ENCODE results near the gene HNRNPUL2.

The HNRNPUL2 gene

DNA sequence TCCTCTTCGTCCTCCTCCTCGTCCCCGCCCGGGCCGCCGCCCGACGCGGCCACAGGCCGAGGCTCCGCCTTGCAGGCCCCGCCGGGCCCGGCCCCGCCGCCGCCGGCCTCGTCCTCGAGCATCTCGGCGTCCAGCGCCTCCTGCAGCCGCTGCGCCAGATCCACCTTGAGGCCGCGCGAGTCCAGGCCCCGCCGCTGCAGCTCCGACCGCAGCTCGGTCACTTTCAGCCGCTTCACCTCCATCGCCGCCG lies 417 bp downstream of the HNRNPUL2 start:
- DNase-seq (ENCODE audit: low read depth in 2 of 2), result no peak

DNA sequence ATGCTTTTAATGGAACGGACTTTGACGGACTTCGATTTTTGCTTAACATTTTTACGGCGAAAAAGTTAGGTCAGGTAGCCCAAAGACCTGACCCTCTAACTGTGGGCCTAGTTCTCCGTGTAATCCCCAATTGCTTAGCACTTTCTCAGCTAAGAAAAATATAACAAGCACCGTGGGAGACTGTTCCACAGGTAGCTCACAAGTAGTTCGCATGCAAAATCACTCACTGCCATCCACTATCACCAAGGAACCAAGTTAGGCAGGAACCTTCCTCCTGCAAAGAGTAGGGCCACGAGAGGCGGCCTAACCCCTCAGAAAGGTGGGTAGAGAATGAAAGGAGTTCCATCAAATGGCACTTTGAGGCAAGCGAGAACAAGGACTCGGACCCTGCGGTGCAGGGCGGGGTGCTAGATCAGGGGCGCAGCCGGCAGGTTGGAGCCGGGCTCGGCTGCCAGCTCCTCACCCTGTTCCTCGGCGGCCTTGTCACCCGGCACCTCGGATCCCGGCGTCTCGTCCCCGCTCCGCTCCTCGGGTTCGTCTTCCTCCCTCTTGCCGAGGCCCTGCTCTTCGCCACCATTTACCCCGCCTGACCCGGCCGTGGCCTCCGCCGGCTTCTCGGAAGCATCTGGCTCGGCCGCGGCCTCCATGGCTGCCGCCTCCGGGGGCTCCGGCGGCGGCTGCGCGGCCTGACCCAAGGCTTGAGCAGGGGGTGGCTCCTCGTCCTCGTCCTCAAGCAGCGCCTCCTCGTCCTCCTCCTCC lies 922 bp downstream of the HNRNPUL2 start:
- DNase-seq (ENCODE audit: low read depth in 2 of 2), result no peak

DNA sequence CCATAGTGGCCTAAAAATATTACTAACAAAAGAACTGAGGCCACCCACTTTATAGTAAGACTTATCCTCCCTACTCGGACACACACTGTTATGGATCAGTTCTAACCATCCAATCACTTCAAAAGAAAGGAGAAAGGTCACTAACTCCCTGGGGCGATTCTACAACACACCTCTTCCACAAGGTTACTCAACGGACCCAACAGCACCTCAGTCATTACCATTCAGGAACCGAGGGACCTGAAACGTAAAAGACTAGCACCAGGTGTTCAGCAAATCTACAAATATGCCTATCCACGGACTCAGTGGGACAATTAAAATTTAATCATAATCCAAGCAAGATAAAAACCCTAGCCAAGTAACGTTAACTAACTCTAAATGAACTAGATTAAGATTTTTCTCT lies 1.6 kb downstream of the HNRNPUL2 start:
- DNase-seq (ENCODE audit: low read depth in 2 of 2), result no peak

DNA sequence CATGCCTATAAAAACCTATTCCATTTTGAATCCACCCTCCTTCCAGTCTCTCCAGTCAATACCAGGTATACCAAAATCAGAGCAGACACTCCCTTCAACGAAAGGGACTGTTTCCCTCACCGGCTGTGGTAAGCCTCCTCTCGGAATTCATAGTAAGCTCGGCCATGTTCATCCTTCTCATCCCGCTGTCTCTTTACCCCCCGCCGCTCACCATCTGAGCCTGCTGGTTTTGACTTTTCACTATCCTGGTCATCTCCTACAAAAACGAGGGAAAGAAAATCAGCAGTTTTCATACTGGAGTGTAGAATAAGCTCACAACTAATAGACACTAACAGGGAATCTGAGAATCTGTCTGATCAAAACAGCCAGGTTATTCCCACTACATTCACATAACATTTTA lies 3.1 kb downstream of the HNRNPUL2 start:
- DNase-seq (ENCODE audit: low read depth in 2 of 2), result no peak

DNA sequence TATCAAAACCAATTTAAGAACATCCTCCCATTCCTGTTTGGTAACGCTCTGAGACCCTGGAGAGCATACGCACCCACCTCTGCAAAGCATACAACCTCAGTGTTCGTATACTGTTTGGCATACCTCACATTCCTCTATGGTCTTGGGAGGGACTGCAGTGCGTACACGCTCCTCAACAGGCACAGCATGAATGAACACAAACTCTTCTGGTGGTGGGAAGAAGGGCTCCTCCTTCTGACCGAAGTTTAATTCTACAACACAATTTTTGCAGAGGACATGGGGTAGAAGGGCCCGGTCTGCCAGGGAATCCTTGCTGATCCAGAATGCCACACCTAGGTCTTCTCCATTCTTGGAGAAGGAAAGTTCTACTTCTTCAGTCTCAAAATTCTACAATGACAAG lies 5.3 kb downstream of the HNRNPUL2 start:
- no peak for DNase-seq (ENCODE audit: low read depth in 2 of 2)

DNA sequence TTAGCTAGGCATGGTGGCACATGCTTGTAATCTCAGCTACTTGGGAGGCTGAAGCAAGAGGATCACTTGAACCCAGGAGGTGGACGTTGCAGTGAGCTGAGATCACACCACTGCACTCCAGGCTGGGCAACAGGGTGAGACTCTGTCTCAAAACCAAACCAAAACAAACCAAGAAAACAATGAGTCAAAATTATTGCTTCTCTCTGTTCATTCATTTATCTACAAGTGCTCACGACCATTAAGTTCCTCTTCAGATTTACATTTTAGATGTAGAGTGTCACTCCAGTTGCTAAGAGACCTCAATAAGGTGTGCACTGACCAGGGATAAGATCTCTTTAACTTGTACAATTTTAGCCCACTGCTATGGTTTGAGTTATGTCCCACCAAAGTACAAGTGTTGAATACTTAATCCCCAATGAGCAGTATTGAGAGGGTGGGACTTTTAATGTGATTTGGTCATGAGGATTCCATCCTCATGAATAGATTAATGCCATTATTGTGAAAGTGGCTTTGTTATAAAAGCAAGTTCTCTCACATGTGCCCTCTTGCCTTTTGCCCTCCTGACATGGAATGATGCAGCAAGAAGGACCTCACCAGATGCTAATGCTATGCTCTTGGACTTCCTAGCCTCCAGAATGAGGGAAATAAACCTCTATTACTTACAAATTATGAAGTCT lies 7.8 kb downstream of the HNRNPUL2 start:
- no peak for DNase-seq (ENCODE audit: low read depth in 2 of 2)

DNA sequence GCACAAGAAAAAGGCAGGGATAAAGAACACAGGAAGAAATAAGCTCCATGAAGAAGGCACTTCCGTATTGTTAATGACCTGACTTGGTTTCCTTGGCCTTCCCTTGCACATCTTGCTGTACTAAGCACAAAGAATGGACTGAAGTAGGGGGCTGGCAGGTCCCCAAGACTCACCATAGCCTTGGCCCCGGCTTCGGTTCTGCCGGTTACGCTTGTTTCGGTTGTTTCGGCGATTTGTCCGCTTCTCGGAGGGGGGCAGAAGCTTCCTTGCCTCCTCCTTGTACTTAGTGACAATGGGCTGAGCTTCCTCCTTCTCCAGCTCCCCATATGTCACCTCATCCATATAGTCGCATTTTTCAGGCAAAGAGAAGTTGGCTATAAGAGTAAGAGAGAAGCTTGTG lies 10.4 kb downstream of the HNRNPUL2 start:
- DNase-seq (ENCODE audit: low read depth in 2 of 2), result no peak

DNA sequence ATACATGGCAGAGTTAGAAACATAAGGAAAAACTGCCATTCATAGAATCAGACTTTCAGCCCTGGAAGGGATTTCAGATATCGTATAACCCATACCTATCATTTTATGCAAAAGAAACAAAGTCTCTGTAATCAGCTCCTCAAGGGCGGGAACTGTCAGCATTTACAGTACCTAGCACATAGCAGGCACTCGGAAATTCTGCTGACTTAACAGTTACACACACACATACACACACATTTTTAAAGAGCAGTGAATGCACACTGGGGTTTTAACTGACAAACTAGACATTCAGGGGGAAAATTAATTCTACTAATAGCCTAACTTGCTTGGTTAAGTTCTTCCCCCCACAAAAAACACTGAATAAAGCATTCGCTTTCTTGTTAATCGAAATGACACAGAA lies 11.1 kb downstream of the HNRNPUL2 start:
- no peak for DNase-seq (ENCODE audit: low read depth in 2 of 2)

DNA sequence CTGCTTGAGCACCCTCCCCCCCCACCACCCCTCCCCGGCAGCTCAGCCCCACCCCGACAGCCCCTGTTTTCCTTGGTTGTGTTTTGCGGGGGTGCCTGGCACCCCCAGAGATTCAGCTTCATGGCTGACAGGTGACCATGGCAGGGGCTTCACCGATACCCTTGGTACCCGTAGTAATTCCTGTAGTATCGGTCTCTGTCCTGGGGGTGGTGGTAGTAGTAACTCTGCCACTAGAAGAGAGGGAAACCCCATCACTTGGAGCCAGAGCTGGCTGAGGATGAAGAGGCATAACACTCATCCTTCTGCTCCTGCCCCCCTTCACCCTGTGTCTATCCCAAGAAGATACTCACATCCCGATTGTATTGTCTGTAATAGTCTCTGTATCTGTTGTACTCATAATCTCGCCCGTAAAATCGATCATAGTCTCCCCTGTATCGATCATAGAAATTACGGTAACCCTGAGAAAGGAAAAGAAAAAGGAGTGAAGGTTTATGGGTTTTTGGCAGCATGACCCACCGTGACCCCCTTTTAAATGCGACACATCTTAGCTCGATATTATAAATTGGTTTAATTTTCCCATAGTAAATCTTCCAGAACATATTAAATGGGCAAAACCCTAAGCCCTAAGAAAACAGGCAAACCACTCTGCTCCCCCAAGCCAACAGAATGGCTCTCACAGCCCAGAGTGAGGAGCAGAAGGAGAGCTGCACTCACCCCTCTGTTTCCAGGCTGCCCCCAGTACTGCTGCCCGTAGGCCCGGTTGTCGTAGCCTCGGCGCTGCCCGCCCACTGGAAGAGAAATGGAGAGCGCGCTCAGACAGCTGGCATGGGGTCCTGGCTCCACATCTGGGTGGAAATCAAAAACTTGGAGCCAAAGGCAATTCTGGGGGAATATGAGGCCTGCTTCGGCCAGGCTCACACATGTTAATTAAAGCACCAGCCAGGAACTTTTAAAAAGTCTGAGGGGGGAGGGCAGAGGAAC lies 11.8 kb downstream of the HNRNPUL2 start:
- no peak for DNase-seq (ENCODE audit: low read depth in 2 of 2)

DNA sequence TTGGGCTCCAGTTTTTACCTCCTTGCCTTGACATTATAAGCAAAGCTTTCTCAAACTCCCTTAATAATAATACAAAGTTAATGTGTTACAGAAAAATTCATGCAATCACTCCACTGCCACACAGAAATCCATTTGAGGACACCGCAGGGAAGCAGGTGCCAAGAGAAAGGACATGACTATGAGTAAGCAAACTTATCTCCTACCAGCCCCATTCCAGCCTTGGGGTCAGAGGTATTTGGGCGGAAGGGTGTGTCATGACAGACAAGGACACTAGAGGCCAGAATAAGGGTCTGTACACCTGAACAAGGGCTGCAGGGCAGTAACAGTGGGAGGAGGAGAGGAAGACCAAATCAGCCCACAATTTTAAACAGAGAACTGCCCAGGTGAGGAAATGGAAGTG lies 13.9 kb downstream of the HNRNPUL2 start:
- no peak for DNase-seq (ENCODE audit: low read depth in 2 of 2)

DNA sequence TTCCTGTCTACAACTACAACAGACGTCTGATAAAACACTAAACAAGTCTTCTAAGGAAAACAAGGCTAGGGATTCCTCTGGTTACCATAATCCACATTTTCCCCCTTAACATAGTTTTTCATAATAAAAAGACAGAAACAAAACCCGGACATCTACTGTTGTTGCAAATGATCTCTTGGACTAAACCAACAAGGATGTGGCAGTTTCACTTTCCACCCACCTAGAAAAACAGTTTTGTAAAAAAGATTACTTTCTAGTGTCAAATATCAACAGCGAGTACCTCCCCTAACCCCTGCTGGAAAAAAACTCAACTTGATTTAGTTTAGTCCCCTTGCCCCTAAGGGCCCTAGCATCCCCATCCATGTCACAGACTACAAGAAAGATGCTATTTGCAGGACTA lies 14.4 kb downstream of the HNRNPUL2 start:
- no peak for DNase-seq (ENCODE audit: low read depth in 2 of 2)

DNA sequence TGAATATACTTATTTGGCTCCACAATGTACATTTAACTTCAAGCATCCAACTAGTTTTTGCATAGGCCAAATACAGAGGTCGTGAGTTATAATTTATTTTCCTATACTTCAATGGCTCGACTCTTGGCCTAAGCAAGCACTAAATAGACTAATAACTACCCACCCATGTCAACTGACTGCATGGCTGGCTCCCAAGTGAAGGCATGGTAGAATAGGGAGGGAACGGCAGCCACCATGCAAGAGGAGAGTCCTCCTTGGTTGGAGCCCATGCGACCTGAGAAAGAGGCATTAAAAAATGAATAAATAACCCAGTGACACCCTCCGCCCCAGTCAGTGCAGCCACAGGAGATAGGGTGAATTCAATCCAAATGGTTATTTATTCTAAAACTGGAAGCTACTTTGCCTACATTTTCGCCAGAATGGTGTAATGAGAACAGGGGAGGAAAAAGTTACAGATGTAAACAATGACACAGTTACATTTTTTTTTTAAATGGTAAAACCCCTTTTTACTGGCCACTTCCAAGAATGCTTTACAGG lies 14.9 kb downstream of the HNRNPUL2 start:
- DNase-seq (ENCODE audit: low read depth in 2 of 2), result no peak

DNA sequence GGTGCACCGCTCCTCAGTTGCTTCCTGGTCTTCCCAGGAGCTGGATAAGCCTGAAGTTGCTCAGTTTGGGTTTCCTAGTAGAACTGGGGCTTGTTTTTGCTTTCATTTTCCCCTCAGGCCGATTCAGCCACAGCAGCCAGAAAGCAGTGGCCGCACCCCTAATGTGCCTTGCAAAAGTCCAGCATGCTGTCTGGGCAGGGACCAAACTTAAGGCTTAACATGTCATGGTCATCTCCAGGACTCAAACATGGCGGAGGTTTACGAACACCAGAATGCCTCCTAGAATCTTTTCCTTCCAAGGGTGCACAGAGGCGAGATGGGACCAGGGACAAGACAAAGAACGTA lies 17.3 kb downstream of the HNRNPUL2 start:
- DNase-seq (ENCODE audit: low read depth in 2 of 2), result no peak

DNA sequence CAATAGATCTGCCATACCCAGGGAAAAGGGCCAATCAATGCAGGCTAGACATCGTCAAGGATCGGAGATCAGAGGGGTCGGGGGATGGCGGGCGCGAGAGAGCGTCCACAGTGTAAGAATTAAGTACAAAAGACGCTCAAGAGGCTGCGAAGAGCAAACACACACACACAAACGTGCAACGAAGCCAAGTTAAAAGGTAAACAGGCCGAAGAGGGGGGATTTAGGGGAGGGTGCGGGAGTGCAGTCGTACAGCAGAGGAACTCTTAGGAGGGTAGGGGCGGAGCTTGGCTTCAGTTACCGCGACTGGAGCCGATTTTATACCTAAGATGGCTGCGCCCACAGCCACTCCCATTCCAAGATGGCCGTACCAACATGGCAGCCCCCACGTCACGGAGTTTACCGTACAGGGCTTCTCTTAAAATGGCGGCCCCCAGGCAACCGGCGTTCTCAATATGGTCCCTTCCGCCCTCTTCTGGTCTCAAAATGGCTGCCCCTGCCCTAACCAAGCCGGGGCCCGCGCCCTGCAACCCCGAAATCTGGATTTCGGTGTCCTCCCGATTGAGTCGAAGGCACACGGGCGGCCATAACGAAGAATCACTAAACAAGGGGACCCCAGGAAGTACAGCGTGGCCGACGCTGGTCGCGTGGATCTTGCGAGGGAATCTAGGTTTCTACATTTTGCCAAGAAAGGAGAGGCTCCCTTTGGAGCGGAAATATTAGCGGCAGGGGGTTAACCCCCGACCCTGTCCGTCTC lies 17.8 kb downstream of the HNRNPUL2 start:
- DNase-seq (ENCODE audit: low read depth in 2 of 2), result peak; percentile 92 to 94

DNA sequence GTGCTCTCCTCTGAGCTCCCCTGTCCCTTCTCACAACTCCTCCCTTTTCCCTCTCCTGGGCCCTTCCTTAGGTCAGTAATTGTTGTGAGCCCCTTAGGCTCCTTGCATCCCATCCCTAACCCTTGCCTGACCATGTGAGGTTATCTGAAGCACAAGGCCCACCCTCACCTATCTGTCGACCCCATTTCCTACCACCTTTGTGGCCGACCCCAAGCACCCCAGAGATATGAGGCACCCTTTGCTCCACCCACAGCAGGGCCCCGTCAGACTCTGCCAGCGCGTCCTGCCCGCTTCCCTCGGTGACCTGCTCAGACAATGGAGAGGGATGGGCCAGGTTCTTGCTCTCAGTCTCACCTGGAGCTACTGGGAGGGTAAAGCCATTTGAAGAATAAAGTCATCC lies 18.5 kb downstream of the HNRNPUL2 start:
- DNase-seq (ENCODE audit: low read depth in 2 of 2), result no peak

DNA sequence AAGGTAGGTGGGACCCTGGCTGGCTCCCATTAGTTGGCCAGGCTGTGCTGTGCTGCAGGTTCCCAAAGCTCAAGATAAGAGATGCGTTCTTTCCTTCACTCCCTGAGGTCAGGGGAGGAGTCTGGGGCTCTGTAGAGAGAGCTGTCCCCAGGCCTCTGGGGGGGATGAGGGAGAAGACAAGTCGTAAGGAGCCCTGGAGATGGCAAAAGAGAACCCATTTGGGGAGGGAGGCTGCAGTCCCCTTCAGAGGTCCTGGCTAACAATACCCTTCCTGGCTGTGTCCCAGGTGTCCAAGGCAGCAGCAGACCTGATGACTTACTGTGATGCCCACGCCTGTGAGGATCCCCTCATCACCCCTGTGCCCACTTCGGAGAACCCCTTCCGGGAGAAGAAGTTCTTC lies 18.9 kb downstream of the HNRNPUL2 start:
- DNase-seq (ENCODE audit: low read depth in 2 of 2), result no peak

DNA sequence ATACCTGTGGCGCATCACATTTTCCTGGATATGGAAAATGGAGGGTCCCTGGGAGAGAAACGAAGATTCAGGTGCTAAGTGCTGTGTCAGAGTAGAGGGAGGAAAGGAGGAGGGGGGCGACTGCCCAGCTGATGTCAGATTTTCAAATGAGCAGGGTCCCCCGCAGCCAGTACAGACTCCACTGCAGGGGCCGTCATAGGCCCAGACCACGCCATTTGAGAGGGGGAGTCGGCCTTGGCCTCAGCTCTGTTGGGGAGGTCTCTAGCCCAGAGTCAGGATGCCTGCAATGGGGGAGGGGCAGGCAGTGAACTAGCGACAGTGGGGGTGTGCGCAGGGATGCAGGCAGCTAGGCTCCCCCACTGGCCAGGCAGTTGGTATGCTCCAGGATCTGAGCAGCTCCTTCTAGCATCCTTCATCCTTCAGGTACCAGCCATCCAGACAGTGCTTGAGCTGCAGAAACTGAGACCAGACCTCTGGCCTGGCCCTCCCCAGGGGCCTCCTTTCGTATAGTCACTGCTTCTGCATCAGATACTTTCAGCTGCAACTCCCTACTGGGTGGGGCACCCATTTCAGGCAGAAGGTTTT lies 19.9 kb downstream of the HNRNPUL2 start, which contains the start of the genes BSCL2 and GNG3:
Gene BSCL2 (minus strand): TSS at position 148 of the 585 bp plus-strand sequence. CDS start 229 bp downstream, outside the sequence.
Gene GNG3 (plus strand): TSS at position 400 of the 585 bp plus-strand sequence. CDS start 620 bp downstream, outside the sequence.
- no peak for DNase-seq (ENCODE audit: low read depth in 2 of 2)

DNA sequence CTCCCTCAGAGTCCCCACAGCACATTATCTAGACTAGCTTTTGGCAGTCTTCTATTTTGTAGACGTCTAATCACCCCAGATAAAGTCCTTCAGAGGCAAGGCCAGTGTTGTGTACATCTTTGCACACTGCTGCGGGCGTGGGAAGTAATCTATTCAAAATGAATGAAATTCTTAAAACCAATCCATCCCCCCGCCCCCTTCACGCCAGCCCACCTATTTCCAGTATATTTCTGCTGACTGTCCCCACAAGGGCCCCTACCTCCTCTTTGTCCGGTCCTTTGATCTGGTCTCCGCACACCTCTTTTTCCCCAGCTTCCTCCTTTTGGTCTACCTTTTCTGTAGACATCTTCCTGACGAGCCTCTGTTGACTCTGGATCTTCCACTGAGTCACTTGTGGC lies 20.4 kb downstream of the HNRNPUL2 start:
- DNase-seq (ENCODE audit: low read depth in 2 of 2), result no peak

DNA sequence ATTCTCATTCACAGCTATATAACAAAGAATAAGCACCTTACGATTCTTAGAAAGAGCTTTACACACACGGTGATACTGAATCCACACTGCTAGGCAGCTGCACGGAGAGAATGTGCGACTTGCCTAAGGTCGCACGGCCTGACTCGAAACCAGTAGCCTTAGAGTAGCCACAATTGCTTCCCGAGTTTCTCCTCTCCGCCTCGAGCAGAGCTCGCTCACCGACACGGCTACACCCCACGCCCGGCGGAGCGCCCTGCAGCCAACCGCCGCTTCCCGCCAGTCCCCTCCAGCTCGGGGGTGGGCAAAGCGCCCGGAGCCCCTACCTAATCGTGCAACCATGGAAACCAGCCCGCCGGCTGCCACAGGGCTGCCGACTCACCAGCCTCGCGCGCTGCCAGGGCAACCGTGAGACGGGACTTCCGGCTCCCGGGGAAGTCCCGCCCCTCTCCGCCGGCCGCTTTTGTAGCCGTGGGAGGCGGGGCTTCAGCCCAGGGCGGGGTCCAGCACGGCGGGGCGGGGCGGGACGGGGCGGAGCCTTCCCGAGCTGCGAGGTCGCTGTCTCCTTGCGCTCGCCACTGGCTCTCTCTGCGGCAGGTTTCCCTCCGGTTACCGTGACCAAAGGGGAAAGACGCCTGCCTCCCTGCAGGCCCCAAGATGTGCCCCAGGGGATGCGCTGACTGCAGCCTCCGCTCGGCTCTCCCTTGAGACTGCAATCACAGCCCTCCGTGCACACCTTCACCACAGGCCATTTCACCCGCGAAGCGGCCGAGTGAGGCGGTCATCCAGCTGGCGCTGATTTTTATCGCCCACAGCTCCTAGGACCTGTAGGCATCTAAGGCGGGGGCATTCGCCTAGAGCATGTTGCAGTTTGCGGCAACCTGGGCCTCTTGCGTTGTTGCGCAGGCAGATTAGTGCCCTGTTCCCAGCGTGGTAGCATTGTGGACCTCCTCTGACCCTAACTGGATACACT lies 21.1 kb downstream of the HNRNPUL2 start:
- peak; percentile 90 to 92 for DNase-seq (ENCODE audit: low read depth in 2 of 2)

DNA sequence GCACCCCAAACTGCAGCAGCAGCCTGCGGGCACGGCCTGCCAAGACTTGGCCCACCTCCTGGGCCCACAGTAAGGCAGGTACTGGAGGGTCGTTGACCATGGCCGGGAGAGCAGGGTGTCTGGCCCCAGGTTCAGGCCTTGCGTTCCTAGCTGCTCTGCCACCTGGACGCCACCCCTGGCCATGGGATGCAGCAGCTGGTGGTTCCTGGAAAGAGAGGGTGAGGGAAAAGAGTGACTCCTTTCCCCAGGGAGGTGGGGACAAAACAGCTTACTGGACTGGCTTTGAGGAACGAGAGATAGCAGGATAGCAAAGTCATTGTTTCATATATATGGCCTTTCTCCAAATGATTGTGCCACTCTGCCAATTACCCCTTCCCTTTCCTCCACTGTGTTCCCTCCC lies 21.8 kb downstream of the HNRNPUL2 start:
- no peak for DNase-seq (ENCODE audit: low read depth in 2 of 2)
